Measurements from ENCODE around the gene ABHD10.
"Not testable (repeated sequence)": the region's sequence is repeated elsewhere in the genome, so short reads cannot be mapped to it uniquely, and the experiment has no call there.

The ABHD10 gene

DNA sequence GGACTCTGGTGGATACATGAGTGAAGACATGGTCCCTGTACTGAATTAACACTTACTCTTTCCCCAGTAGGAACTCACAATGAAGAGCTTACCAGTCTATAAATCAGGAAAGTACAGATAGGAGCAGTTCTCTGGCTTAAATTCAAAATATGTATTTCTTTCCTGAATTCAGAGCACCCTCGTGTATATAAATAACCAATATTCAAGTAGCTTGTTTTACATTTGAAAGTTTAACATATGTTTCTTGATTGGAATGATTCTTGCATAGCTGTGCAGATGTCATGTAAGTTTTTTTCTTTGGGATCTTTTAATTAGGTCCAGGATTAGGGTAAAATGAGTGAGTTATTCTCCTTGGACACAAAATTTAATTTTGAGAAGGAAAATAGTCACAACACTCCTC lies 40.9 kb downstream of the ABHD10 start:
- Mint-ChIP-seq H3K27ac (no peak overlapping the region), H3K4me3 (no peak overlapping the region), H3K9me3 (no peaks in the 10 kb centered on the region), H3K36me3 (no peaks in the 10 kb centered on the region), H3K4me1 (no peaks in the 10 kb centered on the region), H3K27me3 (no peaks in the 10 kb centered on the region)
- no peak for ATAC-seq

DNA sequence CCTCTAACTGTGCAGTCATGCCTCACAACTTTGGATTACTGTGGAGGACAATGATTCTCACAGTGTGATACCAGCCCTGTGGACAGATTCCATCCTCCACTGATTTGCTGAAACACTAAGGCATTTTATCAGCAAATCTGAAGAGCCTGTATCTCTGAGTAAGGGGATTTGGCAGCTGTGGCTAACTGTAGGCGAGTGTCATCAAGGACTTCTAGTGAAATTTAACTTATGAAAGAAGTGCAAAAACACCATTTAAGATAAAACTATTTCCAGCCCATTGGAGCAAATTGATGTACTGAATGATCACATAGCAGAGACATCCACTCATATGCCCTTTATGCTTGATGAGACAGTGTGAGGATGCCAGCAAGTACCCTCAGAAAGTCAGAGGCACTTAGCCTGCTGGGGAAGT lies 41.9 kb downstream of the ABHD10 start:
- no peaks in the 10 kb centered on the region for H3K4me1 Mint-ChIP-seq
- ATAC-seq: no peak
- H3K36me3 Mint-ChIP-seq: no peaks in the 10 kb centered on the region
- no peak overlapping the region for H3K4me3 Mint-ChIP-seq
- no peaks in the 10 kb centered on the region for H3K9me3 Mint-ChIP-seq
- H3K27ac Mint-ChIP-seq: no peak overlapping the region
- no peaks in the 10 kb centered on the region for H3K27me3 Mint-ChIP-seq

GRCh38 chr3:112027142-112027541 lies 48.3 kb downstream of the ABHD10 start:
- no peaks in the 10 kb centered on the region for H3K9me3 Mint-ChIP-seq
- ATAC-seq: no peak
- no peak overlapping the region for H3K27ac Mint-ChIP-seq
- H3K4me1 Mint-ChIP-seq: no peaks in the 10 kb centered on the region
- H3K36me3 Mint-ChIP-seq: no peaks in the 10 kb centered on the region
- no peak overlapping the region for H3K4me3 Mint-ChIP-seq
- H3K27me3 Mint-ChIP-seq: peaks cover 13% of the 10 kb centered on the region

- ATAC-seq: no peak
- no peak overlapping the region for H3K4me3 Mint-ChIP-seq
- no peak overlapping the region for H3K27ac Mint-ChIP-seq
- H3K9me3 Mint-ChIP-seq: no peaks in the 10 kb centered on the region
- no peaks in the 10 kb centered on the region for H3K36me3 Mint-ChIP-seq
- H3K27me3 Mint-ChIP-seq: peaks cover 15% of the 10 kb centered on the region
- H3K4me1 Mint-ChIP-seq: no peaks in the 10 kb centered on the region
Observed at GRCh38 chr3:112027826-112028225, 49.0 kb downstream of the ABHD10 start.

- no peaks in the 10 kb centered on the region for H3K9me3 Mint-ChIP-seq
Observed at GRCh38 chr3:112030901-112031300, 52.1 kb downstream of the ABHD10 start.

GRCh38 chr3:112032098-112032731 lies 53.4 kb downstream of the ABHD10 start:
- no peaks in the 10 kb centered on the region for H3K36me3 Mint-ChIP-seq
- H3K4me3 Mint-ChIP-seq: no peak overlapping the region
- ATAC-seq: no peak
- H3K4me1 Mint-ChIP-seq: no peaks in the 10 kb centered on the region
- H3K9me3 Mint-ChIP-seq: no peaks in the 10 kb centered on the region
- H3K27ac Mint-ChIP-seq: no peak overlapping the region
- peaks cover 12% of the 10 kb centered on the region for H3K27me3 Mint-ChIP-seq

More at GRCh38 chr3:112030901-112031300, 52.1 kb downstream of the ABHD10 start:
- Mint-ChIP-seq H3K4me1 (no peaks in the 10 kb centered on the region), H3K4me3 (no peak overlapping the region), H3K27ac (no peak overlapping the region), H3K36me3 (no peaks in the 10 kb centered on the region), H3K27me3 (peaks cover 22% of the 10 kb centered on the region)
- ATAC-seq: no peak

DNA sequence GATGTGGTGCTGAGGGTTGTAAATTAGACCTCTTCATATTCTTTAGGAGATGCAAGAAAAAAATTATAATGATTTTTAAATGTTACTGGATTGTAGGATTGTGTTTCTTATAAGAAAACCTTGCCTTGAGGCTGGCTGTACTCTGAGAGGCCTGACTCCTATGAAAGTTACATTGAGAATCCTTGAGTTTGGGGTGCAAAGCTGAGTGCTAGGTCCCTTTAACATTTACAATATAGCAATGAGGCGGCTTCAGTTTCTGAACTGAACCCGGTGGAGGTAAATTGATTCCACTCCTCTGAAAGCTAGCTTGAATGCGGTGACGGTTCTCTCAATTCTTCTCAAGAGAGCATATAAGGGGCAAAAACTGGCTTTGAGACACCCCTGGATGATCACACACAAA lies 55.6 kb downstream of the ABHD10 start, which contains the start of gene TMPRSS7:
TSS of gene TMPRSS7 (plus strand) at position 301 of the 400 bp plus-strand sequence. CDS start 110 bp downstream, outside the sequence.
- Mint-ChIP-seq H3K4me1 (peaks cover 7% of the 10 kb centered on the region), H3K27ac (no peak within 1 kb of the TSS)
- ATAC-seq: no peak

GRCh38 chr3:112035241-112035640 lies 56.4 kb downstream of the ABHD10 start:
- H3K27ac Mint-ChIP-seq: no peak overlapping the region
- H3K4me1 Mint-ChIP-seq: peaks cover 7% of the 10 kb centered on the region
- H3K4me3 Mint-ChIP-seq: no peak overlapping the region
- peaks cover 9% of the 10 kb centered on the region for H3K27me3 Mint-ChIP-seq
- ATAC-seq: no peak
- H3K9me3 Mint-ChIP-seq: no peaks in the 10 kb centered on the region
- H3K36me3 Mint-ChIP-seq: no peaks in the 10 kb centered on the region

More for the DNA sequence above, 55.6 kb downstream of the ABHD10 start, which contains the start of gene TMPRSS7:
- H3K9me3 Mint-ChIP-seq: no peaks in the 10 kb centered on the region
- H3K27me3 Mint-ChIP-seq: peaks cover 9% of the 10 kb centered on the region
- H3K36me3 Mint-ChIP-seq: no peaks in the 10 kb centered on the region
- H3K4me3 Mint-ChIP-seq: no peak within 1 kb of the TSS

DNA sequence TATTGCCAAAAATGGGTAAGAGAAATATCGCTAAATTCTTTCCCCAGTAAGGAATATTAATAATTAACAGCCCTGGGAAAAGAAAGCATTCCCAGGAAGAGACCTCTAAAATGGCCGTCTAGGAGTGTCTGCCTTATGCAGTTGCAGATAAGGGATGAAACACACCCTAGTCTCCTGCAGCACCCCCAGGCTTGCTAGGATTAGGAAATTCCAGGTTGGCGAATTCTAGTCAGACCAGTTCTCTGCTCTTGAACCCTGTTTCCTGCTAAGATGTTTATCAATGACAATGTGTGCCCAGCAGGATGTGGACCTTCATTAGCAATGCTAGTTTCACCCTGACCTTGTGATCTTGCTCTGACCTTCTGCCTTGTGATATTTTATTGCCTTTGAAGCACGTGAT lies 58.4 kb downstream of the ABHD10 start:
- H3K4me1 Mint-ChIP-seq, H3K4me3 Mint-ChIP-seq, H3K27me3 Mint-ChIP-seq, H3K9me3 Mint-ChIP-seq, H3K36me3 Mint-ChIP-seq, H3K27ac Mint-ChIP-seq, ATAC-seq: not testable (repeated sequence)

DNA sequence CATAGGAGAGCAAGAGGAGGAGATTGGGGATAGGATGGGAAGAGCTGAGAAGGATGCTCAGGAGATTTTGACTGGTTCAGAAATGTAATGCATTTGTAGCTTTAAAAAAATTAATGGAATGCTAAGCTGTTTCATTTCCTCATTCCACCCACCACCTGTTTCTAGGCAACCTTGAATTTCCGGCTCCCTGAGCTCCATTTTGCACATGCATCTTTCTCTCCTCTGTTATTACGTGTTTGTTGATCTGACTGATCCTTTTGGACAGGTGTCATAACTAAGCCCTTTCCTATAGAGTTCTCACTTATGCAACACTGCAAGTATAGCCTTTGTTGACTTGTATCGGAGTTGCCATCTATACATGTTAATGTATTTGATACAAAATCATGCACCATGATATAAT lies 60.0 kb downstream of the ABHD10 start:
- Mint-ChIP-seq H3K4me1 (peaks cover 7% of the 10 kb centered on the region), H3K27me3 (no peaks in the 10 kb centered on the region), H3K9me3 (no peaks in the 10 kb centered on the region), H3K36me3 (no peaks in the 10 kb centered on the region), H3K4me3 (no peak overlapping the region), H3K27ac (no peak overlapping the region)
- ATAC-seq: peak; percentile 45

DNA sequence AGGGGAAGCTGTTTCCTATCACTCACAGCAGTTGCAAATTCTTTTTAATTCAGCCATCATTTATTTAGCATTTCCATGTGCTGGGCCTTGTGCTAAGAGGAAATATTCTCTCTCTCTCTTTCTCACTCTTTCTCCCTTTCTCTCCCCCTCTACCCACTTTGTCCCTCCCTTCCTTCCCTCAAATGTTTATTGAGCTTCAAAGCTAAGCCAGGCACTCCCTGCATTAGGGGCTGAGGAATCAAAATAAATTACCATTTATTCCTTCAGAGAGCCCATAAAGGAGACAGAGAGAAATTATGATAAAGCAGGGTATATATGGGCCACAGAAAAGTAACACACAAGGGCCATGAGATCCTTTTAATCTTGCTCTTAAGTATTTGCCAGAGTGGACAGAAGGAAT lies 62.5 kb downstream of the ABHD10 start:
- H3K27ac Mint-ChIP-seq: no peak overlapping the region
- H3K4me1 Mint-ChIP-seq: peaks cover 7% of the 10 kb centered on the region

GRCh38 chr3:112042842-112043280 lies 64.0 kb downstream of the ABHD10 start:
- H3K27ac Mint-ChIP-seq: no peak overlapping the region
- H3K4me3 Mint-ChIP-seq: no peak overlapping the region
- no peak for ATAC-seq
- no peaks in the 10 kb centered on the region for H3K27me3 Mint-ChIP-seq
- H3K9me3 Mint-ChIP-seq: no peaks in the 10 kb centered on the region
- H3K4me1 Mint-ChIP-seq: peaks cover 7% of the 10 kb centered on the region
- no peaks in the 10 kb centered on the region for H3K36me3 Mint-ChIP-seq

More for the DNA sequence above, 62.5 kb downstream of the ABHD10 start:
- no peaks in the 10 kb centered on the region for H3K9me3 Mint-ChIP-seq
- ATAC-seq: no peak
- H3K27me3 Mint-ChIP-seq: no peaks in the 10 kb centered on the region
- no peaks in the 10 kb centered on the region for H3K36me3 Mint-ChIP-seq
- H3K4me3 Mint-ChIP-seq: no peak overlapping the region
